ENCODE data around the gene ASF1A. TPM values are rescaled to one million over a fixed set of nuclear protein-coding genes. Genes with fewer than 3 reads are reported as not detected.

The ASF1A gene
- 9.2 to 13.2 TPM (median 9.9 TPM) in 5 replicates for total RNA-seq (2022; extraction: Qiagen RNA extraction; ENCODE audit: low read depth)

GRCh38 chr6:118893807-118894424, at the start of gene ASF1A:
Gene ASF1A (plus strand): TSS chr6:118894152. CDS start chr6:118894414, 262 bp downstream.

GRCh38 chr6:118934461-118935330, 40.7 kb downstream of the ASF1A start, which contains the start of gene MCM9:
Gene MCM9 (minus strand): TSS chr6:118935159. CDS start chr6:118931723, 3,436 bp downstream.

Other genes starting within 250 kb of the ASF1A start
- gene CEP85L, start 242.6 kb upstream of the ASF1A start, total RNA-seq (2022; extraction: Qiagen RNA extraction; ENCODE audit: low read depth), result 0.49 to 1.8 TPM (median 1.6 TPM) in 5 replicates
- gene MCM9, start 41.0 kb downstream of the ASF1A start, total RNA-seq (2022; extraction: Qiagen RNA extraction; ENCODE audit: low read depth), result 4.4 to 5.8 TPM (median 5.4 TPM) in 5 replicates
- gene FAM184A, start 184.5 kb downstream of the ASF1A start, total RNA-seq (2022; extraction: Qiagen RNA extraction; ENCODE audit: low read depth), result 0.07 TPM in 1 of 5 replicates, not detected in the others

Data from A549 treated with RU486 at 1 μM for 4 hours (cell line).